Measurements from ENCODE around the gene IRS2. TPM values are rescaled to one million over a fixed set of nuclear protein-coding genes. Genes with fewer than 3 reads are reported as not detected.

Gene IRS2
- total and polyA plus RNA-seq, 2 of the 8 experiments (the other 6 are each of a cell fraction or from before 2014, with no cell fraction given), result 2.6 to 17.0 TPM

GRCh38 chr13:109792416-109793059 lies 6.2 kb upstream of the IRS2 start:
- H3K9ac ChIP-seq (replicated peaks in 1 of 4; ENCODE audit: extremely low read depth in 1 of 4, low read depth in 3 of 4, low read length in 3 of 4), result no peak overlapping the region
- no peak overlapping the region for H4K91ac ChIP-seq (replicated peaks; ENCODE audit: insufficient read length, low read length)
- no peaks in the 10 kb centered on the region for H3K36me3 ChIP-seq (ENCODE audit: control insufficient read depth in 2 of 4, insufficient read depth in 4 of 4, low read length in 3 of 4)
- H2BK120ac ChIP-seq (replicated peaks; ENCODE audit: low read depth, low read length), result no peak overlapping the region
- no peak overlapping the region for H2BK12ac ChIP-seq (ENCODE audit: low read depth, low read length)
- no peaks in the 10 kb centered on the region; the same call in 1 of the 2 replicates for H3K79me1 ChIP-seq (ENCODE audit: low read depth, low read length)
- H2BK5ac ChIP-seq (ENCODE audit: low read depth, low read length), result no peak overlapping the region
- H3K4me1 ChIP-seq (replicated peaks in 1 of 4; ENCODE audit: control insufficient read depth in 3 of 4, insufficient read depth in 4 of 4, low read length in 3 of 4), result peaks cover 0 to 4% (median 4%) of the 10 kb centered on the region in 4 experiments; a peak in 4 of 7 replicates
- H2AFZ ChIP-seq (ENCODE audit: low read length), result no peak overlapping the region
- H3K4ac ChIP-seq (replicated peaks; ENCODE audit: insufficient read length, low read depth, low read length), result no peak overlapping the region
- H3K18ac ChIP-seq (ENCODE audit: extremely low read depth, low read length), result no peak overlapping the region
- no peak overlapping the region for H3K56ac ChIP-seq (replicated peaks; ENCODE audit: insufficient read length, low read depth, low read length)
- H3K27me3 ChIP-seq (replicated peaks in 1 of 4; ENCODE audit: control insufficient read depth in 3 of 4, extremely low read depth in 1 of 4, insufficient read depth in 3 of 4, low read length in 3 of 4), result no peaks in the 10 kb centered on the region
- no peak overlapping the region for H4K5ac ChIP-seq (ENCODE audit: insufficient read length, low read depth, low read length)
- no peak overlapping the region for H3K4me2 ChIP-seq (ENCODE audit: insufficient read depth in 1 of 2, low read depth in 2 of 2, low read length in 2 of 2)
- H2AK5ac ChIP-seq (ENCODE audit: low read depth, low read length), result no peak overlapping the region
- no peaks in the 10 kb centered on the region for H3K23me2 ChIP-seq (ENCODE audit: low read depth, low read length)
- no peak overlapping the region for H2BK15ac ChIP-seq (ENCODE audit: low read length)
- H3K23ac ChIP-seq (ENCODE audit: insufficient read length), result no peak overlapping the region
- no peak for DNase-seq (ENCODE audit: low read depth in 1 of 2, low spot score in 2 of 2)
- H3K14ac ChIP-seq (ENCODE audit: insufficient read length), result no peak overlapping the region
- WGBS, 2 experiments (ENCODE audit: extremely low coverage in 1 of 2, insufficient coverage in 1 of 2, insufficient read length in 1 of 2, insufficient replicate concordance in 2 of 2, low coverage in 1 of 2, low lambda C conversion rate in 2 of 2, missing lambda C conversion rate in 1 of 2), result 93% methylated on average over 6 of the region's 6 CpGs; no CpG with 5 or more reads in 1 of the 2 experiments
- no peak overlapping the region for H2BK20ac ChIP-seq (ENCODE audit: low read length)
- POLR2A ChIA-PET (ENCODE audit: partially characterized antibody), result no interaction called here
- H3K27ac ChIP-seq (ENCODE audit: low read depth, low read length), result no peak overlapping the region
- H3K9me3 ChIP-seq (ENCODE audit: insufficient read depth in 2 of 2, low read depth in 1 of 2, low read length in 1 of 2), result no peaks in the 10 kb centered on the region
- no peak overlapping the region for H3K4me3 ChIP-seq (ENCODE audit: extremely low read depth in 1 of 4, insufficient read depth in 2 of 4, low read depth in 3 of 4, low read length in 4 of 4)
- H3K79me2 ChIP-seq (ENCODE audit: control insufficient read depth in 1 of 2, insufficient read depth in 2 of 2, low read length in 2 of 2), result no peaks in the 10 kb centered on the region
- CTCF ChIA-PET (ENCODE audit: partially characterized antibody), result interaction anchor here (1.6 kb wide), 1 partner anchor 16 kb away, joined by 5 read pairs; no protein-coding TSS in a partner anchor
- H4K8ac ChIP-seq (ENCODE audit: extremely low read depth, insufficient read depth, low read length), result no peak overlapping the region
- H4K20me1 ChIP-seq (replicated peaks in 1 of 2; ENCODE audit: control insufficient read depth in 1 of 2, insufficient read depth in 2 of 2, low read length in 2 of 2), result no peaks in the 10 kb centered on the region
- no peak for FAIRE-seq
- TF ChIP-seq TAF1 (IDR thresholded peaks at IDR 0.05; ENCODE audit: low read depth, low read length), result no peak
- TF ChIP-seq KDM5A (IDR thresholded peaks at IDR 0.05; ENCODE audit: low read length), result no peak
- no peak for TF ChIP-seq PHF8 (conservative IDR thresholded peaks at IDR 0.05; ENCODE audit: low read depth, low read length)
- no peak for TF ChIP-seq SUZ12 (IDR thresholded peaks at IDR 0.05; ENCODE audit: low read length)
- TF ChIP-seq MAFK (IDR thresholded peaks at IDR 0.05; ENCODE audit: low read depth, low read length), result no peak
- TF ChIP-seq TEAD4 (IDR thresholded peaks at IDR 0.05; ENCODE audit: low read depth, low read length), result no peak
- TF ChIP-seq CHD2 (IDR thresholded peaks at IDR 0.05; ENCODE audit: low read length), result no peak
- TF ChIP-seq POLR2AphosphoS5 (IDR thresholded peaks at IDR 0.05; ENCODE audit: low read depth, low read length), result no peak
- TF ChIP-seq CBX8 (IDR thresholded peaks at IDR 0.05; ENCODE audit: borderline replicate concordance, low read depth, low read length), result no peak
- no peak for TF ChIP-seq ASH2L (IDR thresholded peaks at IDR 0.05; ENCODE audit: low read length)
- no peak for TF ChIP-seq CBX5 (IDR thresholded peaks at IDR 0.05; ENCODE audit: low read depth, low read length)

Measured in H1 (cell line).